Measurements from ENCODE around the gene CNN3.
"Not testable (repeated sequence)": the region's sequence is repeated elsewhere in the genome, so short reads cannot be mapped to it uniquely, and the experiment has no call there.

Gene CNN3

GRCh38 chr1:94949681-94950661, 23.1 kb upstream of the CNN3 start:
- DNase-seq, result no peak

GRCh38 chr1:94947437-94947836, 20.5 kb upstream of the CNN3 start:
- DNase-seq, result no peak

GRCh38 chr1:94946886-94947285, 20.0 kb upstream of the CNN3 start:
- DNase-seq, result no peak

- DNase-seq, result no peak
Measured at GRCh38 chr1:94942171-94943128, 15.5 kb upstream of the CNN3 start.

- DNase-seq, result not testable (repeated sequence)
Measured at GRCh38 chr1:94941480-94941879, 14.6 kb upstream of the CNN3 start.

- no peak for DNase-seq
Measured at GRCh38 chr1:94940738-94941137, 13.8 kb upstream of the CNN3 start.

- DNase-seq, result no peak
Measured at GRCh38 chr1:94937820-94938219, 10.9 kb upstream of the CNN3 start.

- no peak for DNase-seq
Measured at GRCh38 chr1:94936861-94937620, 10.1 kb upstream of the CNN3 start.

- no peak for DNase-seq
Measured at GRCh38 chr1:94935476-94935875, 8.6 kb upstream of the CNN3 start.

- DNase-seq, result no peak
Measured at GRCh38 chr1:94935034-94935433, 8.1 kb upstream of the CNN3 start.

- DNase-seq, result no peak
Measured at GRCh38 chr1:94934551-94934950, 7.6 kb upstream of the CNN3 start.

GRCh38 chr1:94931254-94931841, 4.4 kb upstream of the CNN3 start:
- DNase-seq, result no peak

- DNase-seq, result peak in 2 of 56 donors; percentile 20 to 56
Measured at GRCh38 chr1:94929351-94930217, 2.7 kb upstream of the CNN3 start.

GRCh38 chr1:94928293-94928939, 1.5 kb upstream of the CNN3 start:
- DNase-seq, result peak in 1 of 56 donors; percentile 21

- peak in 40 of 56 donors; percentile 29 to 83 (median 64) for DNase-seq
Measured at GRCh38 chr1:94927405-94928175, 680 bp upstream of the CNN3 start.

GRCh38 chr1:94926126-94926914, 590 bp downstream of the CNN3 start:
- peak in 45 of 56 donors; percentile 12 to 79 (median 53) for DNase-seq

GRCh38 chr1:94925561-94926125, 1.3 kb downstream of the CNN3 start:
- DNase-seq, result peak in 54 of 56 donors; percentile 22 to 83 (median 63)

Measured in amygdala (tissue), 56 donors.